Measurements from ENCODE around the gene UTRN.

UTRN gene

GRCh38 chr6:144314003-144314485, 28.9 kb downstream of the UTRN start:
- no peak for DNase-seq (ENCODE audit: low read depth in 2 of 2)

- no peak for DNase-seq (ENCODE audit: low read depth in 2 of 2)
These were observed 29.4 kb downstream of the UTRN start for GRCh38 chr6:144314562-144314961.

- DNase-seq (ENCODE audit: low read depth in 2 of 2): no peak
These were observed 30.3 kb downstream of the UTRN start for GRCh38 chr6:144315226-144315980.

- no peak for DNase-seq (ENCODE audit: low read depth in 2 of 2)
These were observed 31.1 kb downstream of the UTRN start for GRCh38 chr6:144315981-144316861.

GRCh38 chr6:144316862-144317195, 31.7 kb downstream of the UTRN start:
- no peak for DNase-seq (ENCODE audit: low read depth in 2 of 2)

GRCh38 chr6:144317736-144318135, 32.6 kb downstream of the UTRN start:
- no peak for DNase-seq (ENCODE audit: low read depth in 2 of 2)

GRCh38 chr6:144319211-144319610, 34.1 kb downstream of the UTRN start:
- no peak for DNase-seq (ENCODE audit: low read depth in 2 of 2)

GRCh38 chr6:144320741-144321140, 35.6 kb downstream of the UTRN start:
- no peak for DNase-seq (ENCODE audit: low read depth in 2 of 2)

GRCh38 chr6:144321839-144322591, 36.9 kb downstream of the UTRN start:
- no peak for DNase-seq (ENCODE audit: low read depth in 2 of 2)

GRCh38 chr6:144325232-144325631, 40.1 kb downstream of the UTRN start:
- no peak for DNase-seq (ENCODE audit: low read depth in 2 of 2)

- DNase-seq (ENCODE audit: low read depth in 2 of 2): no peak
These were observed 41.3 kb downstream of the UTRN start for GRCh38 chr6:144326393-144326792.

GRCh38 chr6:144327081-144327480, 41.9 kb downstream of the UTRN start:
- no peak for DNase-seq (ENCODE audit: low read depth in 2 of 2)

- DNase-seq (ENCODE audit: low read depth in 2 of 2): no peak
These were observed 45.2 kb downstream of the UTRN start for GRCh38 chr6:144330017-144330987.

- DNase-seq (ENCODE audit: low read depth in 2 of 2): no peak
These were observed 46.4 kb downstream of the UTRN start for GRCh38 chr6:144331491-144331969.

- no peak for DNase-seq (ENCODE audit: low read depth in 2 of 2)
These were observed 47.0 kb downstream of the UTRN start for GRCh38 chr6:144332177-144332576.

GRCh38 chr6:144334150-144334708, 49.1 kb downstream of the UTRN start:
- no peak for DNase-seq (ENCODE audit: low read depth in 2 of 2)
